Upper lobe of right lung (tissue), 1 donor: ENCODE results near the gene BLNK. TPM values are rescaled to one million over a fixed set of nuclear protein-coding genes. Genes with fewer than 3 reads are reported as not detected.
"Not testable (repeated sequence)": the region's sequence is repeated elsewhere in the genome, so short reads cannot be mapped to it uniquely, and the experiment has no call there.

ENCODE experiments used
- ATAC-seq: fragments of 200-7000 bp; cut with Tn5 transposase; one replicate; pipeline ENCODE4 v1.9.1; 2020; ENCODE audit warnings: mild to moderate bottlenecking, moderate library complexity
- DNase-seq: peaks from one replicate; pipeline ENCODE4 v3.0.0-alpha.2; 2020
- H3K27ac ChIP-seq: fragments of 200-600 bp; one replicate; pipeline ENCODE4 v1.8.0; 2022
- H3K27me3 ChIP-seq: fragments of 200-600 bp; one replicate; pipeline ENCODE4 v1.8.0; 2022; ENCODE audit warnings: mild to moderate bottlenecking
- H3K36me3 ChIP-seq: fragments of 200-600 bp; one replicate; pipeline ENCODE4 v1.8.0; 2022
- H3K4me1 ChIP-seq: fragments of 200-600 bp; one replicate; pipeline ENCODE4 v1.8.0; 2022
- H3K4me3 ChIP-seq: fragments of 200-600 bp; one replicate; pipeline ENCODE4 v1.8.0; 2022; ENCODE audit warnings: mild to moderate bottlenecking
- H3K9me3 ChIP-seq: fragments of 200-600 bp; one replicate; pipeline ENCODE4 v1.8.0; 2022
- CTCF ChIP-seq: fragments of 200-600 bp; IDR thresholded peaks from one replicate; pipeline ENCODE4 v1.8.0; 2022; ENCODE audit warnings: antibody characterized with exemption
- intact Hi-C: fragments of 100-400 bp; cut with DNase I; formaldehyde crosslinking; loops from one replicate; pipeline ENCODE4 v1.11.0; 2022
- total RNA-seq: library from RNA; stranded (reverse); fragmentation: NEBNext Ultra II Directional; extraction: Animal tissue kit (Norgen Biotek cat#: 25700); gene quantifications from one replicate; pipeline ENCODE4 v1.2.1, GENCODE V29; 2021
- donor health status: DM: no; HTN: yes; CAD: no; lungs with severe emphysema.

BLNK gene
- total RNA-seq, 1 donor from 2014 or later = 8.8 TPM

- ATAC-seq (no peak), DNase-seq (no peak)
- Histone ChIP-seq H3K36me3 (no peaks in the 10 kb centered on the region), H3K4me1 (no peaks in the 10 kb centered on the region), H3K27me3 (no peaks in the 10 kb centered on the region), H3K27ac (no peak overlapping the region), H3K9me3 (no peaks in the 10 kb centered on the region), H3K4me3 (no peak overlapping the region)
- no peak for TF ChIP-seq CTCF
- intact Hi-C loops = no loop called here
Observed at GRCh38 chr10:96205580-96205979, 65.8 kb downstream of the BLNK start.

GRCh38 chr10:96201525-96201924 is 69.8 kb downstream of the BLNK start:
- no peak overlapping the region for H3K4me3 ChIP-seq
- DNase-seq (no peak), ATAC-seq (no peak)
- no peaks in the 10 kb centered on the region for H3K4me1 ChIP-seq
- H3K27ac ChIP-seq = no peak overlapping the region
- H3K9me3 ChIP-seq = no peaks in the 10 kb centered on the region
- intact Hi-C loops = no loop called here
- H3K36me3 ChIP-seq = no peaks in the 10 kb centered on the region
- no peaks in the 10 kb centered on the region for H3K27me3 ChIP-seq
- TF ChIP-seq CTCF = no peak

GRCh38 chr10:96189505-96189904 is 81.9 kb downstream of the BLNK start:
- intact Hi-C loops, DNase-seq, H3K4me3 ChIP-seq, H3K36me3 ChIP-seq, ATAC-seq, H3K27ac ChIP-seq, H3K9me3 ChIP-seq, H3K27me3 ChIP-seq, H3K4me1 ChIP-seq: not testable (repeated sequence)

DNA sequence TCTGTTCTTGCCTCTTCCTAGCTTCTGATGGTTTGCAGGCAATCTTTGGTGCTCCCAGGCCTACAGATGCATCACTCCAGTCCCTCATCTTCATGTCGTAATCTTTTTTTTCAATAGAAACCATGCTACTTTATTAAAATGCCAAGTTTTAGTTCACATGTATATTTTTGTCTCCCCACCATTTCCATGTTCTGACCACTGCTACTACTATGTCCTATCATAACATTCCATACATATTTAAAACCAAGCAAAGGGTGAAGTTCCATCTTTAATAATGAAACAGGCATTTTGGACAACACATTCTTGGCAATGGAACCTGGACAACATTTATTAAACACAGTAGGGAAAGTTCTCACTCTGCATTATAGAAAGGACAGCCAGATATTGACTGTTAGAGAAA is 82.5 kb downstream of the BLNK start:
- intact Hi-C loops = no loop called here
- DNase-seq (no peak), ATAC-seq (no peak)
- Histone ChIP-seq H3K4me3 (no peak overlapping the region), H3K4me1 (no peaks in the 10 kb centered on the region), H3K36me3 (no peaks in the 10 kb centered on the region), H3K27me3 (no peaks in the 10 kb centered on the region), H3K27ac (no peak overlapping the region), H3K9me3 (no peaks in the 10 kb centered on the region)
- no peak for TF ChIP-seq CTCF

GRCh38 chr10:96188421-96188820 is 82.9 kb downstream of the BLNK start:
- H3K36me3 ChIP-seq = no peaks in the 10 kb centered on the region
- intact Hi-C loops = no loop called here
- TF ChIP-seq CTCF = no peak
- H3K27ac ChIP-seq = no peak overlapping the region
- H3K4me3 ChIP-seq = no peak overlapping the region
- DNase-seq = no peak
- no peaks in the 10 kb centered on the region for H3K27me3 ChIP-seq
- no peaks in the 10 kb centered on the region for H3K4me1 ChIP-seq
- no peak for ATAC-seq
- no peaks in the 10 kb centered on the region for H3K9me3 ChIP-seq

DNA sequence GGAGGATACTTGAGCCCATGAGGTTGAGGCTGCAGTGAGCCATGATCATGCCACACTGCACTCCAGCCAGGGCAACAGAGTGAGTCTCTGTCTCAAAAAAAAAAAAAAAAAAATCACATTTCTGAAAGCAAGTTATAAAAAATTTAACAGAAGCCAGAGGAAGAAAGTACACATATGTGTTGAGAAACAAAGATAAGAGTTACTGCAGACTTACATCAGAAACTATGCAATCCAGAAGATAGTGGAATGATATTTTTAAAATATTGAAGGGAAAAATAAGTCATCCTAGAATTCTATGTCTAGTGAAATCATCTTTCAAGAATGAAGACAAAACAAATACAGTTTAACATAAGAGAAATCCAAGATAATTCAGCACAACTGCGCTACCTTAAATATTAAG is 94.4 kb downstream of the BLNK start:
- TF ChIP-seq CTCF = no peak
- peaks cover 19% of the 10 kb centered on the region for H3K9me3 ChIP-seq
- H3K36me3 ChIP-seq = no peaks in the 10 kb centered on the region
- DNase-seq (no peak), ATAC-seq (no peak)
- H3K27me3 ChIP-seq = no peaks in the 10 kb centered on the region
- intact Hi-C loops = no loop called here
- H3K4me3 ChIP-seq = no peak overlapping the region
- H3K27ac ChIP-seq = no peak overlapping the region
- H3K4me1 ChIP-seq = no peaks in the 10 kb centered on the region
